ENCODE data around the gene MAP2. TPM values are rescaled to one million over a fixed set of nuclear protein-coding genes. Genes with fewer than 3 reads are reported as not detected.
"Not testable (repeated sequence)": the region's sequence is repeated elsewhere in the genome, so short reads cannot be mapped to it uniquely, and the experiment has no call there.

Gene MAP2
- total RNA-seq, 4 donors from 2014 or later = 73.8 to 211 (median 122) TPM

GRCh38 chr2:209596262-209596661 is 172.4 kb downstream of the MAP2 start:
- no peaks in the 10 kb centered on the region for H3K27me3 ChIP-seq
- TF ChIP-seq POLR2A (IDR thresholded peaks at IDR 0.05) (no peak), CTCF (IDR thresholded peaks at IDR 0.05) (no peak)
- H3K4me1 ChIP-seq = no peaks in the 10 kb centered on the region
- WGBS, 2 donors = 92 to 93% methylated on average over 4 of the region's 4 CpGs
- no peaks in the 10 kb centered on the region for H3K9me3 ChIP-seq
- H3K27ac ChIP-seq = no peak overlapping the region
- DNase-seq = no peak
- no peak overlapping the region for H3K4me3 ChIP-seq (replicated peaks in 1 of 3)
- H3K36me3 ChIP-seq = no peaks in the 10 kb centered on the region
- intact Hi-C loops (cut with DNase I) = no loop called here

GRCh38 chr2:209598227-209598626 is 174.4 kb downstream of the MAP2 start:
- DNase-seq; H3K4me1 ChIP-seq; intact Hi-C loops (cut with DNase I); H3K4me3 ChIP-seq (replicated peaks in 1 of 3); H3K9me3 ChIP-seq; H3K36me3 ChIP-seq; H3K27ac ChIP-seq; H3K27me3 ChIP-seq: not testable (repeated sequence)
- 96 to 98% methylated on average over 6 of the region's 6 CpGs for WGBS, 2 donors

GRCh38 chr2:209600341-209601171 is 176.7 kb downstream of the MAP2 start:
- no peak for TF ChIP-seq CTCF (IDR thresholded peaks at IDR 0.05)
- TF ChIP-seq POLR2A (IDR thresholded peaks at IDR 0.05) = no peak
- DNase-seq = peak in 1 of 2 donors; percentile 2
- no peak overlapping the region for H3K4me3 ChIP-seq (replicated peaks in 1 of 3)
- no peak overlapping the region for H3K27ac ChIP-seq
- H3K9me3 ChIP-seq = no peaks in the 10 kb centered on the region
- H3K27me3 ChIP-seq = no peaks in the 10 kb centered on the region
- H3K4me1 ChIP-seq = no peaks in the 10 kb centered on the region
- WGBS, 2 donors = 59 to 68% methylated on average over 5 of the region's 5 CpGs
- no peaks in the 10 kb centered on the region for H3K36me3 ChIP-seq
- intact Hi-C loops (cut with DNase I) = no loop called here

- Histone ChIP-seq H3K27me3 (no peaks in the 10 kb centered on the region), H3K9me3 (no peaks in the 10 kb centered on the region), H3K27ac (no peak overlapping the region), H3K4me3 (replicated peaks in 1 of 3) (no peak overlapping the region), H3K36me3 (no peaks in the 10 kb centered on the region), H3K4me1 (no peaks in the 10 kb centered on the region)
- intact Hi-C loops (cut with DNase I) = no loop called here
- no peak for DNase-seq
- no peak for TF ChIP-seq CTCF (IDR thresholded peaks at IDR 0.05)
- TF ChIP-seq POLR2A (IDR thresholded peaks at IDR 0.05) = no peak
- 94 to 98% methylated on average over 1 of the region's 1 CpG for WGBS, 2 donors
Measured at GRCh38 chr2:209601497-209601896, 177.7 kb downstream of the MAP2 start.

- Histone ChIP-seq H3K27ac (no peak overlapping the region), H3K9me3 (no peaks in the 10 kb centered on the region), H3K4me3 (replicated peaks in 1 of 3) (no peak overlapping the region), H3K27me3 (no peaks in the 10 kb centered on the region), H3K36me3 (no peaks in the 10 kb centered on the region), H3K4me1 (no peaks in the 10 kb centered on the region)
- no peak for DNase-seq
- TF ChIP-seq CTCF (IDR thresholded peaks at IDR 0.05) = no peak
- no peak for TF ChIP-seq POLR2A (IDR thresholded peaks at IDR 0.05)
- WGBS, 2 donors = 73% methylated on average over 1 of the region's 1 CpG
- intact Hi-C loops (cut with DNase I) = no loop called here
Measured at GRCh38 chr2:209602259-209602658, 178.4 kb downstream of the MAP2 start.
